GM12878 (cell line): ENCODE results near the gene COL6A3.

Experiments
- CBFB ChIP-seq: IDR thresholded peaks from 2 replicates; pipeline ENCODE4 v1.6.1; 2016; ENCODE audit warnings: antibody characterized with exemption, low read depth
- CHD2 ChIP-seq: IDR thresholded peaks from 2 replicates; pipeline ENCODE4 v1.6.1; 2011; ENCODE audit warnings: low read depth, low read length, improper control_type of control experiment, borderline replicate concordance
- CHD4 ChIP-seq: fragments of 200-600 bp; sonication (generic); IDR thresholded peaks from 2 replicates; pipeline ENCODE4 v1.6.1; 2016; ENCODE audit warnings: mild to moderate bottlenecking
- EZH2 ChIP-seq: IDR thresholded peaks from 2 replicates; pipeline ENCODE4 v1.6.1; 2012; ENCODE audit warnings: low read depth, mild to moderate bottlenecking, control low read depth, inconsistent platforms, low read length, borderline replicate concordance; ENCODE audit not compliant: control insufficient read depth
- HDAC6 ChIP-seq: fragments of 200-600 bp; sonication (generic); IDR thresholded peaks from one replicate; pipeline ENCODE4 v1.8.0; 2017; ENCODE audit warnings: antibody characterized with exemption; ENCODE audit not compliant: unreplicated experiment
- MTA3 ChIP-seq: IDR thresholded peaks from 2 replicates; pipeline ENCODE4 v1.6.1; 2012; ENCODE audit warnings: low read length, inconsistent platforms, borderline replicate concordance
- PAX5 ChIP-seq: IDR thresholded peaks from 2 replicates; pipeline ENCODE4 v1.6.1; 2011; ENCODE audit warnings: low read depth, low read length, borderline replicate concordance
- SP1 ChIP-seq: IDR thresholded peaks from one replicate; pipeline ENCODE4 v1.6.1; 2011; ENCODE audit warnings: low read depth, low read length
- SPI1 ChIP-seq: IDR thresholded peaks from 2 replicates; pipeline ENCODE4 v1.6.1; 2011; ENCODE audit warnings: low read depth, mild to moderate bottlenecking, low read length, moderate library complexity, borderline replicate concordance; ENCODE audit not compliant: insufficient read depth
- ZNF207 ChIP-seq: fragments of 450-650 bp; IDR thresholded peaks from 2 replicates; pipeline ENCODE4 v1.6.1; 2014; ENCODE audit warnings: antibody characterized with exemption, mild to moderate bottlenecking, borderline replicate concordance
- TF ChIP-seq, protein P1 (sequence below), 3 experiments: IDR thresholded peaks in 2 of 3; conservative IDR thresholded peaks in 1 of 3; 2 replicates each; pipeline ENCODE4 v1.5.1; 2011; ENCODE audit warnings: low read depth in 3 of 3, low read length in 3 of 3, mild to moderate bottlenecking in 3 of 3, control low read depth in 2 of 3, moderate library complexity in 2 of 3, inconsistent platforms in 1 of 3, mixed read lengths in 1 of 3; ENCODE audit not compliant: control insufficient read depth in 2 of 3, insufficient read depth in 1 of 3; ENCODE audit errors: extremely low read depth in 1 of 3

GRCh38 chr2:237296756-237297155, 117.2 kb downstream of the COL6A3 start:
- TF ChIP-seq SP1 (no peak), EZH2 (no peak), CHD2 (no peak), MTA3 (no peak), HDAC6 (no peak), ZNF207 (no peak), CHD4 (no peak), PAX5 (no peak), CBFB (no peak), SPI1 (no peak)
- TF ChIP-seq, protein P1, sequence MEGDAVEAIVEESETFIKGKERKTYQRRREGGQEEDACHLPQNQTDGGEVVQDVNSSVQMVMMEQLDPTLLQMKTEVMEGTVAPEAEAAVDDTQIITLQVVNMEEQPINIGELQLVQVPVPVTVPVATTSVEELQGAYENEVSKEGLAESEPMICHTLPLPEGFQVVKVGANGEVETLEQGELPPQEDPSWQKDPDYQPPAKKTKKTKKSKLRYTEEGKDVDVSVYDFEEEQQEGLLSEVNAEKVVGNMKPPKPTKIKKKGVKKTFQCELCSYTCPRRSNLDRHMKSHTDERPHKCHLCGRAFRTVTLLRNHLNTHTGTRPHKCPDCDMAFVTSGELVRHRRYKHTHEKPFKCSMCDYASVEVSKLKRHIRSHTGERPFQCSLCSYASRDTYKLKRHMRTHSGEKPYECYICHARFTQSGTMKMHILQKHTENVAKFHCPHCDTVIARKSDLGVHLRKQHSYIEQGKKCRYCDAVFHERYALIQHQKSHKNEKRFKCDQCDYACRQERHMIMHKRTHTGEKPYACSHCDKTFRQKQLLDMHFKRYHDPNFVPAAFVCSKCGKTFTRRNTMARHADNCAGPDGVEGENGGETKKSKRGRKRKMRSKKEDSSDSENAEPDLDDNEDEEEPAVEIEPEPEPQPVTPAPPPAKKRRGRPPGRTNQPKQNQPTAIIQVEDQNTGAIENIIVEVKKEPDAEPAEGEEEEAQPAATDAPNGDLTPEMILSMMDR (IDR thresholded peaks at IDR 0.05 in 2 of 3, conservative IDR thresholded peaks at IDR 0.05 in 1 of 3; ENCODE audit: control insufficient read depth in 2 of 3, extremely low read depth in 1 of 3, insufficient read depth in 1 of 3, low read depth in 3 of 3, low read length in 3 of 3) = no peak
